Kidney epithelial cell (primary cell): ENCODE measurements around the gene TGFA. TPM values are rescaled to one million over a fixed set of nuclear protein-coding genes. Genes with fewer than 3 reads are reported as not detected.

Experiments used
- DNase-seq: peaks from one replicate; pipeline ENCODE4 v3.0.0-alpha.2; 2010; ENCODE audit warnings: low read depth
- H3K27me3 ChIP-seq: 2 replicates; pipeline ENCODE4 v1.6.0; 2011; ENCODE audit warnings: low read length; ENCODE audit not compliant: control insufficient read depth, insufficient read depth
- H3K36me3 ChIP-seq: 2 replicates; pipeline ENCODE4 v1.5.1; 2011; ENCODE audit warnings: low read length; ENCODE audit not compliant: control insufficient read depth, insufficient read depth
- H3K4me3 ChIP-seq: 2 replicates; pipeline ENCODE4 v1.5.1; 2011; ENCODE audit warnings: low read depth, mild to moderate bottlenecking, control low read depth, low read length
- CTCF ChIP-seq: IDR thresholded peaks from 2 replicates; pipeline ENCODE4 v1.5.1; 2011; ENCODE audit warnings: mild to moderate bottlenecking, moderate library complexity, low read length, control low read depth, inconsistent platforms; ENCODE audit not compliant: insufficient read depth, poor library complexity, severe bottlenecking
- total RNA-seq: library from RNA; depleted of rRNA; stranded (reverse); fragments of >200 nt; gene quantifications from 2 replicates; pipeline ENCODE4 v1.2.3, GENCODE V29; 2015

The TGFA gene
- total RNA-seq, 1 donor from 2014 or later = 72.1 TPM

- no peak for TF ChIP-seq CTCF
- Histone ChIP-seq H3K27me3 (no peaks in the 10 kb centered on the region), H3K4me3 (no peak overlapping the region), H3K36me3 (no peaks in the 10 kb centered on the region)
- no peak for DNase-seq
Observed at GRCh38 chr2:70546885-70547284, 6.7 kb downstream of the TGFA start.

GRCh38 chr2:70546376-70546775, 7.2 kb downstream of the TGFA start:
- Histone ChIP-seq H3K36me3 (no peaks in the 10 kb centered on the region), H3K4me3 (no peak overlapping the region), H3K27me3 (no peaks in the 10 kb centered on the region)
- no peak for TF ChIP-seq CTCF
- DNase-seq = no peak

- no peak overlapping the region for H3K4me3 ChIP-seq
- H3K27me3 ChIP-seq = no peaks in the 10 kb centered on the region
- no peak for TF ChIP-seq CTCF
- peaks cover 1% of the 10 kb centered on the region for H3K36me3 ChIP-seq
- no peak for DNase-seq
Observed at GRCh38 chr2:70541481-70542020, 12.1 kb downstream of the TGFA start.

- Histone ChIP-seq H3K27me3 (no peaks in the 10 kb centered on the region), H3K4me3 (no peak overlapping the region), H3K36me3 (peaks cover 1% of the 10 kb centered on the region)
- no peak for DNase-seq
- no peak for TF ChIP-seq CTCF
Observed at GRCh38 chr2:70537840-70538239, 15.8 kb downstream of the TGFA start.

- Histone ChIP-seq H3K36me3 (peaks cover 1% of the 10 kb centered on the region), H3K27me3 (no peaks in the 10 kb centered on the region), H3K4me3 (no peak overlapping the region)
- no peak for TF ChIP-seq CTCF
- DNase-seq = no peak
Observed at GRCh38 chr2:70536517-70537055, 17.0 kb downstream of the TGFA start.

GRCh38 chr2:70535573-70535972, 18.1 kb downstream of the TGFA start:
- H3K27me3 ChIP-seq = no peaks in the 10 kb centered on the region
- TF ChIP-seq CTCF = no peak
- H3K36me3 ChIP-seq = peaks cover 1% of the 10 kb centered on the region
- DNase-seq = no peak
- H3K4me3 ChIP-seq = no peak overlapping the region
